ENCODE measurements around the gene MOB3B. TPM values are rescaled to one million over a fixed set of nuclear protein-coding genes. Genes with fewer than 3 reads are reported as not detected.

The MOB3B gene
- total RNA-seq, result under 0.01 TPM in 2 replicates

DNA sequence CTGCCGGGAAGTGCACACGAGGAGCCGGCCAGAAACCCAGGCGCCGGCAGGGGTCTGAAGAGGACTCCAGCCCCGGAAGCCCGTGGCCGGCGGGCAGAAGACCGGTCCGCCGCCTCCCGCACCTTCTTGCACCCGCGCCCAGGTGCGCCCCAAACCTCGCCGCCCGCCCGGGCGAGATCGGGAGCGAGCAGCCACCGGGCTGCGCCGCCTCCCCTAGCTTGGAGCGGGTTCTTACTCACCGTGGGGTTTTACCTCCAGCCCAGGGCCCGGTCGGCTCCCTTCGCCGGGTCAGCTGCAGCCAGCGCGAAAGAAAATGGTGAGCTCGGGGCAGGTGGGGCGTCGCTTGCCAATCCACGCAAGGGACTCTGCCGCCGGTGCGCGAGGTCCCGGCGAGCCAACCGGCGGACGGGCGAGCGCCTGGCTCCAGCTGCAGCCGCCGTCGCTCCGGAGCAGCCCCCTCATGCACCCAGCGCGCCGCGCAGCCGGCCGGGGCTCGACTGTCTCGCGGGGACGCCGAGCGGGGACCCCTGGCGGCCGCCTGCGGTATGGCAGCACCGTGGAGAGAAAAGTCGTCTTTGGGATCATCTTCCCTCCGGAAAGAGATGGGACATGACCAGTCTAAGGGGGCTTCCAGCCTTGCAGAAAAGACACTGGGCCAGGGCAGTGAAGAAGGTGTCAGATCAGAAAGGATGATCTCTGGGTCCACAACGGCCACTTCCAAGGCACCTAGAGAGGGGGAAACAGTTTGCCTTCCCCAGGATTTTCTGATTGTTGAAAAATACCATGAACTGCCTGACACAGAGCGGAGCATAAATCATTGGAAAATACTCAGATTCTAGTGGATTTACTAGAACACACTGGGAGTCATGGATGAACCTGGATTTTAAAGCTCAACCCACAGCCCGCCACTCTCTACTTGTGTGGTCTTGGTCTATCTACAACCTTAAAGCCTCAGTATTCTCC is at the start of gene MOB3B:
Gene MOB3B, minus strand, starts transcription at position 499 of the 963 bp plus-strand sequence. CDS start 74,264 bp downstream, outside the sequence.

DNA sequence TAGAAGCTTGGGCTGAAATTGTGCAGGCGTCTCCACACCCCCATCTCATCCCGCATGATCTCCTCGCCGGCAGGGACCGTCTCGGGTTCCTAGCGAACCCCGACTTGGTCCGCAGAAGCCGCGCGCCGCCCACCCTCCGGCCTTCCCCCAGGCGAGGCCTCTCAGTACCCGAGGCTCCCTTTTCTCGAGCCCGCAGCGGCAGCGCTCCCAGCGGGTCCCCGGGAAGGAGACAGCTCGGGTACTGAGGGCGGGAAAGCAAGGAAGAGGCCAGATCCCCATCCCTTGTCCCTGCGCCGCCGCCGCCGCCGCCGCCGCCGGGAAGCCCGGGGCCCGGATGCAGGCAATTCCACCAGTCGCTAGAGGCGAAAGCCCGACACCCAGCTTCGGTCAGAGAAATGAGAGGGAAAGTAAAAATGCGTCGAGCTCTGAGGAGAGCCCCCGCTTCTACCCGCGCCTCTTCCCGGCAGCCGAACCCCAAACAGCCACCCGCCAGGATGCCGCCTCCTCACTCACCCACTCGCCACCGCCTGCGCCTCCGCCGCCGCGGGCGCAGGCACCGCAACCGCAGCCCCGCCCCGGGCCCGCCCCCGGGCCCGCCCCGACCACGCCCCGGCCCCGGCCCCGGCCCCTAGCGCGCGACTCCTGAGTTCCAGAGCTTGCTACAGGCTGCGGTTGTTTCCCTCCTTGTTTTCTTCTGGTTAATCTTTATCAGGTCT is 43.5 kb upstream of the MOB3B start, which contains the start of gene C9orf72:
Gene C9orf72, minus strand, starts transcription at position 564 of the 716 bp plus-strand sequence. CDS start 6,361 bp downstream, outside the sequence.

DNA sequence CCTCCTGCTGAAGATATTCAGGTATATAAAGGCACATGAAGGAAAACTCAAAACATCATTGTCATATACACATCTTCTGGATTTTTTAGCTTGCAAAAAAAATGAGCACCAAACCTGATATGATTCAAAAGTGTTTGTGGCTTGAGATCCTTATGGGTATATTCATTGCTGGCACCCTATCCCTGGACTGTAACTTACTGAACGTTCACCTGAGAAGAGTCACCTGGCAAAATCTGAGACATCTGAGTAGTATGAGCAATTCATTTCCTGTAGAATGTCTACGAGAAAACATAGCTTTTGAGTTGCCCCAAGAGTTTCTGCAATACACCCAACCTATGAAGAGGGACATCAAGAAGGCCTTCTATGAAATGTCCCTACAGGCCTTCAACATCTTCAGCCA is 5.4 kb downstream of the MOB3B start, which contains the start of gene IFNK:
Gene IFNK, plus strand, starts transcription at position 55 of the 400 bp plus-strand sequence. Its CDS starts 47 bp downstream, at position 102.

DNA sequence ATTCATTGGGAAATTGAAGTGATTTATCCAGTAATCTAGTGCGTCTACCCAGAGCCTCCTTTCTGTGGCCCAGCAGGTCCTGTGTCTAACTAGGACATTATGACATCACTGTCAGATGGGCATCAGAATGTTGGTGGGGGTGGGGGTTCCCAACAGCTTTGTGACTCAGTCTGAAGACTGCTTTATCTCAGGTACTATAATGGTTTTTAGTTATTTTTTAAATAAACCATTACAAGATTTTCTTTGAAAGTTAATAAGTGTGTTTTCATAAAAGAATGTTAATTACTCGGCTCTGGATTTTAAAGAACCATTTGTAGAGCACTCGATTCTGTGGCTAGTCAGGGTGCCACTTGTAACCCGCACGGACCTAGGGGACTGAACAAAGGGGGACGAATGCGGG is 232.6 kb downstream of the MOB3B start, which contains the start of gene EQTN:
Gene EQTN, minus strand, starts transcription at position 101 of the 400 bp plus-strand sequence. Its CDS starts 95 bp downstream, at position 6.

Other genes with a start within 250 kb of the MOB3B start
- gene EQTN, start 232.7 kb downstream of the MOB3B start, total RNA-seq, result not detected in 2 replicates
- gene IFNK, start 5.5 kb downstream of the MOB3B start, total RNA-seq, result not detected in 2 replicates
- gene C9orf72, start 43.7 kb upstream of the MOB3B start, total RNA-seq, result 4.6 and 9.6 TPM in 2 replicates